Measurements from ENCODE around the gene NSD1. TPM values are rescaled to one million over a fixed set of nuclear protein-coding genes. Genes with fewer than 3 reads are reported as not detected.
A peak's percentile ranks its signal among the peaks of the same experiment; 100 is the strongest.
"Not testable (repeated sequence)": the region's sequence is repeated elsewhere in the genome, so short reads cannot be mapped to it uniquely, and the experiment has no call there.

NSD1 gene
- total RNA-seq, 1 experiment from 2014 or later = 48.9 TPM

GRCh38 chr5:177304392-177305119, 171.0 kb downstream of the NSD1 start:
- H3K27ac ChIP-seq (ENCODE audit: low read length) = peak overlapping the region; percentile 92
- H3F3A ChIP-seq (ENCODE audit: low read length, unreplicated experiment) = peaks cover 19% of the 10 kb centered on the region
- H3K79me2 ChIP-seq (ENCODE audit: low read length) = peaks cover 50% of the 10 kb centered on the region
- peaks cover 48% of the 10 kb centered on the region for H3K4me1 ChIP-seq (ENCODE audit: insufficient read depth, low read length)
- CTCF ChIA-PET = no interaction called here
- H3K9ac ChIP-seq (ENCODE audit: low read length) = peak overlapping the region; percentile 89
- H4K20me1 ChIP-seq (ENCODE audit: low read length) = peaks cover 25% of the 10 kb centered on the region
- ATAC-seq = no peak
- peak overlapping the region; percentile 86 for H3K4me3 ChIP-seq (ENCODE audit: low read length)
- H3K27me3 ChIP-seq (ENCODE audit: low read length) = no peaks in the 10 kb centered on the region
- H3K9me2 ChIP-seq (replicated peaks; ENCODE audit: low read length) = no peaks in the 10 kb centered on the region
- BruUV-seq (replicated peaks) = TSS peak; percentile 54
- POLR2A ChIA-PET (ENCODE audit: unreplicated experiment) = no interaction called here
- no peaks in the 10 kb centered on the region for H3K9me3 ChIP-seq (ENCODE audit: low read length)
- intact Hi-C loops (cut with micrococcal nuclease) = loop anchor here (5.0 kb wide), 2 partner anchors 172 to 193 kb away; partner anchors contain the start of genes NSD1 and PDLIM7
- DNase-seq = peak; percentile 57
- peak overlapping the region; percentile 97 for H3K4me2 ChIP-seq (ENCODE audit: low read length)
- H2AFZ ChIP-seq (ENCODE audit: low read length) = no peak overlapping the region
- H3K36me3 ChIP-seq (ENCODE audit: low read depth, low read length) = peaks cover 18% of the 10 kb centered on the region; the same call in 1 of the 2 replicates
- TF ChIP-seq CTCF (conservative IDR thresholded peaks at IDR 0.05; ENCODE audit: low read depth, low read length) = no peak
- TF ChIP-seq EZH2phosphoT487 (IDR thresholded peaks at IDR 0.05; ENCODE audit: borderline replicate concordance, low read length) = no peak
- TF ChIP-seq EZH2 (IDR thresholded peaks at IDR 0.05; ENCODE audit: low read length, unreplicated experiment) = no peak

DNA sequence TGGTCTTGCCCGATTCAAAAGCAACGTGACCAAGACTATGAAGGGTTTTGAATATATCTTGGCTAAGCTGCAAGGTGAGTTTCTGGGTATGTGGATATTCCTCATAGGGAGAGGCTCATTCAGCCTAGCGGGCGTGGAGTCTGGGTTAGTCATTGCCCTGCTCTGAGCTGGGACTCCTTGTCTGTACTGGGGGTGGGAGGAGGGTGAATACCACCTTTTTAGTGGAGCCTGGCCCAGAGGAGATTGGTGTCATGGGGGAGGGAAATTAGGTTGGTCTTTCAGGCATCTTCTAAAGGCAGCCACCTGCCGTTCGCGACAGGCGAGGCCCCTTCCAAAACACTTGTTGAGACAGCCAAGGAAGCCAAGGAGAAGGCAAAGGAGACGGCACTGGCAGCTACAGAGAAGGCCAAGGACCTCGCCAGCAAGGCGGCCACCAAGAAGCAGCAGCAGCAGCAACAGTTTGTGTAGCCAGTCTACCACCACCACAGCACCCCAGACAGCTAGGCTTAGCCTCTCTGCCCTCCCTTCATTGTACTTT, 172.6 kb downstream of the NSD1 start:
- H3K9me2 ChIP-seq (replicated peaks; ENCODE audit: low read length); intact Hi-C loops (cut with micrococcal nuclease); H3F3A ChIP-seq (ENCODE audit: low read length, unreplicated experiment); H3K9me3 ChIP-seq (ENCODE audit: low read length); POLR2A ChIA-PET (ENCODE audit: unreplicated experiment); BruUV-seq (replicated peaks); H3K27me3 ChIP-seq (ENCODE audit: low read length); CTCF ChIA-PET; H3K9ac ChIP-seq (ENCODE audit: low read length); H2AFZ ChIP-seq (ENCODE audit: low read length); ATAC-seq: not testable (repeated sequence)
- peak overlapping the region; percentile 86 for H3K4me3 ChIP-seq (ENCODE audit: low read length)
- H4K20me1 ChIP-seq (ENCODE audit: low read length) = peaks cover 24% of the 10 kb centered on the region
- H3K4me1 ChIP-seq (ENCODE audit: insufficient read depth, low read length) = peaks cover 45% of the 10 kb centered on the region
- H3K36me3 ChIP-seq (ENCODE audit: low read depth, low read length) = peaks cover 18% of the 10 kb centered on the region; the same call in 1 of the 2 replicates
- H3K79me2 ChIP-seq (ENCODE audit: low read length) = peaks cover 65% of the 10 kb centered on the region
- peak overlapping the region; percentile 18; the same call in 1 of the 2 replicates for H3K27ac ChIP-seq (ENCODE audit: low read length)
- peak; percentile 59 for DNase-seq
- peak overlapping the region; percentile 97 for H3K4me2 ChIP-seq (ENCODE audit: low read length)

DNA sequence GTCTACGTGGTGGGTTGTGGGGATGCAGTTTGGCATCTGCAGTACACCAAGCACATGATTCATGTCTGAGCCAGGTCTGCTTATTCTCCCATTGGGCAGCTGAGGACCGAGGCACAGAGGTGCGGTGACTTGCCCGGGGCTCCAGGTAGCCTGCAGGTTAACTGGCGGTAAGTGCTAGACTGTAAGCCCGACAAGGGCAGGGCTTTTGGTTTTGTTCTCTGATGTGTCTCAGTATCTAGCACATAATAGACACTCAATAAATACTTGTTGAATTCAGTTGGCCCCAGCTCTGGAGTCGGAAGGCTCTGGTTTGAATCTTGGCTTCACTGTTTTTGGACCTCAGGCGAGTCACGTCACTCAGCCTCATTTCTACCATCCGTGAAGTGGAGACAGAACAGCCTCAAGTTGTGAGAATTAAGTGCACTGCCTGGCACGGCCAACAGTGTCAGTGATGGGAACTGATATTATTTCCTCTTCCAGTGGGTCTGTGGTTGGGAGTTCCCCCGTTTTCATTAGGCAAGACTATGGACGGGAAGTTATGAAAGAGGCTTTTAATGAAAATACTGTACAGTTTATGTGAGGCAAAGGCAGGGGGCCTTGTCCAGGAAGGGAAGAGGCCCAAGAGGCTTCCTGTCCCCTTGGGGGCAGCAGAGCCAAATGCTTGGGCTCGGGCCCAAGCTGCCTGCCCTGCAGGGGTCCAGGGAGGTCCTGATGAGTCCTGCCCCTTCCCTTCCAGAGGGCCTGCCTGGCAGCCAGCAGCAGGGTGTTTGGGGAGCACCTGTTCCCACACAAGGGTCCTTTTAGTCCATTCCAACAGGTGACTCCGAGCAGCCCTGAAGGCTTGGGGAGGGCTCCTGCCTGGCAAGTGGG, 173.3 kb downstream of the NSD1 start:
- Histone ChIP-seq H2AFZ (ENCODE audit: low read length) (no peak overlapping the region), H3F3A (ENCODE audit: low read length, unreplicated experiment) (peaks cover 4% of the 10 kb centered on the region), H3K27ac (ENCODE audit: low read length) (no peak overlapping the region), H3K9me3 (ENCODE audit: low read length) (no peaks in the 10 kb centered on the region), H3K9ac (ENCODE audit: low read length) (no peak overlapping the region), H3K9me2 (replicated peaks; ENCODE audit: low read length) (no peaks in the 10 kb centered on the region), H4K20me1 (ENCODE audit: low read length) (peaks cover 22% of the 10 kb centered on the region), H3K4me3 (ENCODE audit: low read length) (no peak overlapping the region), H3K4me2 (ENCODE audit: low read length) (no peak overlapping the region), H3K4me1 (ENCODE audit: insufficient read depth, low read length) (peaks cover 40% of the 10 kb centered on the region), H3K36me3 (ENCODE audit: low read depth, low read length) (peaks cover 18% of the 10 kb centered on the region; the same call in 1 of the 2 replicates), H3K79me2 (ENCODE audit: low read length) (peaks cover 69% of the 10 kb centered on the region), H3K27me3 (ENCODE audit: low read length) (no peaks in the 10 kb centered on the region)
- intact Hi-C loops (cut with micrococcal nuclease) = no loop called here
- POLR2A ChIA-PET (ENCODE audit: unreplicated experiment) = no interaction called here
- ATAC-seq (no peak), DNase-seq (no peak)
- TF ChIP-seq EZH2phosphoT487 (IDR thresholded peaks at IDR 0.05; ENCODE audit: borderline replicate concordance, low read length) (no peak), EZH2 (IDR thresholded peaks at IDR 0.05; ENCODE audit: low read length, unreplicated experiment) (no peak), CTCF (conservative IDR thresholded peaks at IDR 0.05; ENCODE audit: low read depth, low read length) (no peak)
- BruUV-seq (replicated peaks) = no TSS peak
- CTCF ChIA-PET = no interaction called here
